Stimulated activated CD8-positive, alpha-beta memory T cell treated with anti-CD3 and anti-CD28 coated beads, Interleukin-12 subunit alpha, Interleukin-12 subunit beta, amount 100 ng/mL, for 24 hours (primary cell): ENCODE results near the gene CLRN2.
"Not testable (repeated sequence)": the region's sequence is repeated elsewhere in the genome, so short reads cannot be mapped to it uniquely, and the experiment has no call there.

Experiments
- DNase-seq: peaks from one replicate; pipeline ENCODE4 v3.0.0-alpha.2; 2020; ENCODE audit errors: extremely low read depth

CLRN2 gene

DNA sequence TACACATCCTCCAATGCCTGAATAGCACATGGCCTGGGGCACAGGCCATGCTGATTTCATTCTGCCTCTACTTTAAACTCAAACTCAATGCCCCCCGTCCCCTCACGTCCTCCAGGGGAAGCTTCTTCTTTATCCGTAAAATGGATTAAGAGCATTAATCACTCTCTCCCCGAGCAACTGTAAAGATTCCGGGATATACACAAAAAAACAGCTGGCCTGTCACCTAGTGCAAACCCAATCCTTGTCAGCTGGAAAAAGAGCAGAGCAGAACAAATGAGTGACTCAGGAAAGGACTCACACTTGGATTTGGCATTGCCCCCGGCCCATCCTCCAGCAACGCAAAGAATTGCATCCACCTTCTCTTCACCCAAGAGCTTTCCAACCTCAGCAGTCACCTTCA, 10.9 kb upstream of the CLRN2 start:
- DNase-seq, result no peak

DNA sequence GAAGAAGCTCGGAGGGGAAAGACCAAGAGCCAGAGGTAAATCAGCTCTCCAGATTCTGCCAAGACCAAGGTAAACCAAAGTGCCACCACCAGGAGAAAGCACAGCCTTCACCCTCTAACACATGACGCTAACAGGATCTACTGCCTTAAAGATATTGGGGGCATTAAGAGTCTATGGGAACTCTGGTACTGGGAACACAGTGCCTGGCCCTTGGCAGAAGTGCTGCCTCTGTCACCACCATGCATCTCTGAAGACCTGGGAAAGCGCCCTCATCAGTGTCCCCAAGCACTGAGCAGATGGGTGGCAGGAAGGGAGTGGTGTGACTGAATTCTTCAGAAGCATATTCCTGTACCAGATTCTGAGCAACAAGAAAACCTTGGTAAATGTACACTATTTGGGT, 4.4 kb upstream of the CLRN2 start:
- DNase-seq, result no peak

DNA sequence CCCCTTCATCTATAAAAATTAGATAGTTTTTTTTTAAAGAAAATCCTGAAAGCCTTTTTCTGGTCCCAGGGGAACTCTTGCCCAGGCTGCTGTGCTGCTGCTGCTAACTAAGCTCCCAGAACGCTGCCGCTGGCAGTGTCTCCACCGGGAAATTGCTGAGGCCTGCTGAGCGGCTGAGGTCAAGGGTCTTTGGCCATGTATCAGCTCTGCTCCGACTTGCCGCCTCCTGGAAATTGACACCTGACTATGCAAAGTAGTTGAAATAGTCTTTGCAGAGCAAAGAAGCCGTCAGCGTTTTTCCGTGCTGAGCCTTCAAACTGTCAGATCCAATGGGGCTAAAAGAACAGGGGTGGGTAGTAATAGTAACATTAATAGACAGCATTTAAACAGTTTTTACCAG, 3.9 kb upstream of the CLRN2 start:
- no peak for DNase-seq

DNA sequence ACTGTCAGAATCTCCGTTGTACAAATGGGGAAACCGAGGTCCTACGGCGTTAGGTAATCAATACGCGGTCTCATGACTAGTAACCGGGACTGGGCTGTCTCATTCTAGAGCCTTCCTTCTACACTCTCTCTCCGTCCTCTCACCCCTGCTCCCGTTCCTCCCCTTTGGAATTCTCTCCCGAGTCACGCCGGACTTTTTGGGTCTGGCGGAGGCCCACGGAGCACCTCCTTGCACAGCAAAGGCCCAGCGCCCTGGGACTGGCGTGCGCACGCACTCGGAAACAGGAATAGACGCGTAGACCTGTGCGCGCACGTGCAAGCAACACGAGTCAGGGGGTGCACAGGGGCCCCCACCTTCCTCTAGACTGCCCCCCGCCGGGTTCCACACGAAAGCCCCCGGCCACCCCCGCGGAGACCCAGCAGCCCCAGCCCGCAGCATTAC, 3.4 kb upstream of the CLRN2 start:
- peak; percentile 23 for DNase-seq

DNA sequence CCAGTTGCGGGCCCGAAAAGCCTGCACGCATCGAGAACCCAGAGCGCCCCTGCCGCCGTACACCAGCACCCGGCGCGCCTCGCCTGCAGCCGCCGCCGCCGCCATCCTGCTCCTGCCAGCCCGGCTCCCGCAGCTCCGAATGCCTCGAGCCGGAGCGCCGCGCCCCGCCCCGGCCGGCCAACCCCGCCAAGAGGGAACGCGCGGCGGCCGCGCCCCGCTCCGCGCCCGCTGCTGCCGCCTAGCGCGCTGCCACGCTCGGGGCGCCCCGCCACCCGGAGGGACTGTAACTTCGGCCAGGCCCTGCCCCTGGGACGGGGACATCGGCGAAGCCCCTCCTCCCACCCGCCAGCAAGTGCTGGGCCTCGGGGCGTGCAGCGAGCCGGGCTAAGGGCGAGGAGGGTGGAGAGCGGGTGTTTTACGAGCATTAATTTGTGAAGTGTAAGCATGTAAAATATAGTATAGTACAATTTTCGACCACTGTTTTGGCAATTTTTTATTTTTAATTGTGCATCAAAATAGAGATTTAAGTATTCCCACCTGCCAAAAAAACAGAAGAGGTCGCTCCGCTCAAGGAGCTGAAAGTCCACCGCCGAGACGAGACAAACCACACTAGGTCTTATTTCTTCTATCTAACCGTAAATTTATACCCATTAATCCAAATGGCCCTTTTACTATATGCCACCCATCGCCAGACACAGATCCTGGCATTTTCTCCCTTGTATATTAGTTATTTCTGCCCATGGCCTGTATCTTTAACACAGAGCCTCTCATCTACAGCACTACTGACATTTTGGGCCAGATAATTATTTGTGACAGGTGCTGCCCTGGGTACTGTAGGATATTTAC, 2.8 kb upstream of the CLRN2 start, which contains the start of gene QDPR:
Gene QDPR (minus strand): TSS at position 141 of the 846 bp plus-strand sequence. CDS start 36 bp downstream, at position 105.
- DNase-seq, result peak; percentile 51

DNA sequence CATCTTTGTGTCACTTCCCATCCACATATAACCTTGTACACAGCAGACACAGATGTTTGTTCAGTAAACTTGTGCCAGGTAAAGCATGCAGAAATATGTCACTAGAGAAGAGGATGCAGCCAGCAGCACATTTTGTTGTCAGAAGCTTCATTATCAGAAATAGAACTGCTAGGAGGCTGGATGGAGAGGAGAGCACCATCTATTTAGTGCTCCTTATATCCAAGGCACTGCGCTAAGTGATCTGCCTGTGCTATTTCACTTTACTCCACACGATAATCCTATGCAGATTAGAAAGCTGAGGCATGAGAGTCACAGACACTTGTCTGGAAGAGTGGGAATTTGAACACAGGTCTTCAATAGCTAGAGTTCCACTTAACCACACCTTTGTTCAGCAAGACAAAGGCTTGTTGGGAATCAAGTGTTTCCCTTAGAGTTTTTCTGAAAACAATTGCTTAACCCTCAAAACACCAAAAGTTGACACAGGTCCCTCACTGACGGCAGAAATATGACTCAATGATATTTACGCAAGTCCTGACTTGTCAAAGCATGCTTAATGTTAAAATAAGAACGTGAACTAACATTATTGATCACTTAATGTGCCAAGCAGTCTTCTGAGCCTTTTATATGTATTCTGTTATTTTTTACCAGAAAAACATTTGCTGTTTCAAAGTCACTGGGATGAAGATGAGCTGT, 1.8 kb upstream of the CLRN2 start:
- no peak for DNase-seq

DNA sequence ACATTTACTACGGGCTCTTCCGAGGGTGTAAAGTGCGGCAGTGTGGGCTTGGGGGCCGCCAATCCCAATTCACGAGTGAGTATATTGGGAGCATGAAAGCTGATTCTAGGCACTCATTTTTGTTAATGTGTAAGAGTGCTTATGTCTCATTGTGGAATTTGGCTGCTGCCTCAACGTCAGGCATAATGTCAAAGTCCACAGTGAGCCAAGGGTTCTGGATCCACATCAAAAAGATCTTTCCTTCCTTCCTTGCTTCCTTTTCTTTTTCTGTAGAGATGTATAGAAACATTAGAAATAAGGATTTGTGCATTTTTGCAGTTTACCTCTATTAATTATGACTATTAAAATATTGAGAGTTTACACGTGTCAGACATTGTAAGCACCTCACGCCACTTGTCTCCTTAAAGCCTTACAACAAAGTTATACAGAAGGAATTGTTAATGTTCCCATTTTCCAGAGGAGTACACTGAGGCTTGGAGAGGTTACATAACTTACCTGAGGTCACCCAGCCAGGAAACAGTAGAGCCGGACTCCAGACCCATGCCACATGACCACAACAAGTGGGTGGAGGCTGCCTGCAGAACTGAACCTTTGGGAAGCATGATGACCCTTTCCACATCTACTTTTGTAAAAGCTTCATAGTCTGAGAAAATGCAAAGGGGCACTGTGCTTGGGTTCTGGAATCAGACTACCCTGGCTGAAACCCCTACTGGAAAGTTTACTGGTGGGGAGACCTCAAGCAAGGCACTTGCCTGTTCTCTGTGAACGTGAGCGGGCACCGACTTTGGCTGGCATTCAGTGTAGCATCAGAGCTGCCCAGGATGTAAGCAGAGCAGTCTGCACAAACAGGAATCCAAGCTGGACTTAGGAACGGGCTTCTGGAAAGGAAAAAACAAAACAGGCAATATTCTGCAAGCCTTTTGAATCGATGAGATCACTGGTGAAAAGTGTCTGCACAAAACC, 761 bp downstream of the CLRN2 start:
- DNase-seq, result no peak

DNA sequence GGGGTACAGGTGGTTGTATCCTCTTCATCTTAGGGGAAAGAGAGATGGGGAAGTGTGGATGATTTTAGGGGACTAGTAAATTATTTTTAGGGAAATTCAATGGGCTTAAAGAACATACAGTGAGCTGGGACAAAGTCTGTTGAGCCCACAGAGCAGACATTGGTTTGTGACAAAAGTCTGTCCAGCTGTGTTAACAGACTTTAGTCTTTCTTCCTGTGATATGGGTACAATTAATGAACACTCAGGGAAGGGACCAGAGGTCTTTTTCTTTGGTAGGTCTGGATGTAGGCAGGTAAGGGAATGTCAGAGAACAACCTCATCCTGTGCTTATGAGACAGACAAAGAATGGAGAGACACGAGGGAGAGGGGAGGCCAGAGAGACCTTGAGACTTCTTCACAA, 2.0 kb downstream of the CLRN2 start:
- DNase-seq, result no peak

DNA sequence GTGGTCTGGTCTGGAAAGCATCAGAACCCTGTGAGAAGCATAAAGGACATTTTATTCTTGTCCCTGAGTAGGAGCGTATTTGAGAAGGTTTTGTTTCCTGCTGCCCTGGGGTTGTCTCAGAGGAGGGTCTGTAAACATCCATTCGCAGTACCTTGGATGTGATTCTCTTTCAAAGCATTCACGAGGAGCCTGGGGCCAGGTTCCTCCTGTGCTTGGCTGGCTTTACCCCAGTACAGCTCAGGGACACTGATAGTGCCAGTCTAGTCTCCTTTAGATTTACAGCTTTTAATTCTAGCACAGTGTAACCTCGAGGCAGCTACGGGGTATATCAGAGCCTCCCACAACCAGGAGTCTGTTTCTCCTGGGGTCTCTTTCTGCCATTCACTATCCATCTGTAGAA, 2.7 kb downstream of the CLRN2 start:
- no peak for DNase-seq

DNA sequence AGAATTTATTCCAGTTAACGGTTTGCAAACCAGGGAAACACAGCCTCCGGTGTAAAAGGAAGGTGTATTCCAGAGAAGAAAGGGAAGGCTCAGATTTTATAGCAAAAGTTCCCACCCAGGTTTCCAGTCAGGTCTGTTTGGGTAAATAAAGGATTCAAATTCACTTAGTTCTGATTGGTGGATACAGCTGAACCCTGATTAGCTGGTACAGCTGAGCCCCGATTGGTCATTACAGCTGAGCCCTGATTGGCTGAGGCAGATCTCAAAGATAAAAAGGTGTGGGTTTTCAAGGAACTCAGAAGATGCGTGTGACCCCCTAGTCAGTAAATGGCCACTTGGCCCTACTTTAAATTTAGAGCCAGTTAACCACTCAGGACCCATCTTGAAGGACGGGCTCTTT, 6.6 kb downstream of the CLRN2 start:
- no peak for DNase-seq

DNA sequence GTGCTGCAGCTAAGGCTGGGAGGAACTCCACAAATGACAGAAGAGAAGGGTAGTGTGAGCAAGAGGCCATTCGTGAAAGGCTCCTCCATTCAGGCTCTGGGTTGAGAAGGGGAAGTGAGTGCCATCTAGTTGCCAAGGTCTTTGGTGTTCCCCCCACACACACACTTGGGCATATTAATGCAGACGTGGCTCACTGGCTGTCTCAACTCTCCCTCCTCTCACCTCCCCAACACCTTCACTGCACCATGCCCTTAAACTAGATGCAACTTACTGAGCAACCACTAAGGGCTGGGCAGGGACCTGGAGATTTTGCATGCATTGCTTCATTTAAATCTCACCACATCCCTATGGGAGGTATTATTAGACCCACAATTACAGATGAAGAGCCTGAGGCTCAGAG, 8.7 kb downstream of the CLRN2 start:
- DNase-seq, result no peak

DNA sequence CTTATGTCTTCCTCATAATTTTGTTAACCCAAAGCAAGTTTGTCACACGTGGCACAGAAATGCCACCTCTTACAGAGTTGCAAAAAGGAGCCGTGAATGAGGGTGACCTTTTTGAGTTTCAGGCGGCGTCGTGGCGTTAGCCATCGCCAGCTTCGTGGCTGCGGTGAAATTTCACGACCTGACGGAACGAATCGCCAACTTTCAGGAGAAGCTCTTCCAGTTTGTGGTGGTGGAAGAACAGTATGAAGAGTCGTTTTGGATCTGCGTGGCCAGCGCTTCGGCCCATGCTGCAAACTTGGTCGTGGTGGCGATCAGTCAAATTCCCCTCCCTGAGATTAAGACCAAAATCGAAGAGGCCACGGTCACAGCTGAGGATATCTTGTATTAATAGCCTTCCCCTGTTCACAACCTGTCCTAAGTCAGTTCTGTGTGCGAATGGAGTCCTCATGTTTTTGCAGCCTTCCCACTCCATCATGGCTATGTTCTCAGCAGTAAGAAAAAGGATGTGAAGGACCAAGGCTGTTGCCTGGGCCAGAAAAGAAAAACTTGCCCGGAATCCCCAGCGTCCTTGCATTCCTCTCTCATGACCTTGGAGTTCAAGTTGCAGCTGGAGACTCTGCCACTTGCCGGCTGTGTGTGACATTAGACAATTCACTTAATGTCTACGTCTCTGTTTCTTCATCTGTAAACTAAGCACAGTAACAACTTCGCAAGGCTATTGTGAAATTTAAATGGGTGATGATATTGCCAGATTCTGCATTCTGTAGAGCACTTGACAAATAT, 11.9 kb downstream of the CLRN2 start:
- no peak for DNase-seq

DNA sequence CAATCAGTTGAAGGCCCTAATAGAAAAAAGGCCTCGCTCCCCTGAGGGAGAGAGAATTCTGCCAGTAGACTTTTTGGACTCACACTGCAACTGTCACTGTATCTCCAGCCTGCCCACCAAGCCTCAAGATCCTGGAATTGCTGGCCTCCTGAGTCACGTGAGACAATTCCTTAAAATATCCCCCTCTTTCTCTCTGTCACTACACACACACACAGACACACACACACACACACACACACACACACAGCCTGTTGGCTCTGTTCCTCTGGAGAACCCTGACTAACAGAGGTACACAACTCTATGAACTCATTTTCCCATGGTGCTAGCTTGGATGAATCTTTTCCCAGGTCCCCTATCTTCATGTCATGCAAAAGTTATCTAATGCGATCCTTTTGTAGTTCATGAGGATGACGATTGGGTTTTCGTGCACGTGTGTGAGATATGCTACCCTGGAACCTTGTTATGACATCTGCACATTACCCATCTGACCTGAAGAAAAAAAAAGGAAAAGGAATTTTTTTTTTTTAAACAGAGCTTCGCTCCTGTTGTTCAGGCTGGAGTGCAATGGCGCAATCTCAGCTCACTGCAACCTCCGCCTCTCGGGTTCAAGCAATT, 13.7 kb downstream of the CLRN2 start:
- DNase-seq, result no peak

DNA sequence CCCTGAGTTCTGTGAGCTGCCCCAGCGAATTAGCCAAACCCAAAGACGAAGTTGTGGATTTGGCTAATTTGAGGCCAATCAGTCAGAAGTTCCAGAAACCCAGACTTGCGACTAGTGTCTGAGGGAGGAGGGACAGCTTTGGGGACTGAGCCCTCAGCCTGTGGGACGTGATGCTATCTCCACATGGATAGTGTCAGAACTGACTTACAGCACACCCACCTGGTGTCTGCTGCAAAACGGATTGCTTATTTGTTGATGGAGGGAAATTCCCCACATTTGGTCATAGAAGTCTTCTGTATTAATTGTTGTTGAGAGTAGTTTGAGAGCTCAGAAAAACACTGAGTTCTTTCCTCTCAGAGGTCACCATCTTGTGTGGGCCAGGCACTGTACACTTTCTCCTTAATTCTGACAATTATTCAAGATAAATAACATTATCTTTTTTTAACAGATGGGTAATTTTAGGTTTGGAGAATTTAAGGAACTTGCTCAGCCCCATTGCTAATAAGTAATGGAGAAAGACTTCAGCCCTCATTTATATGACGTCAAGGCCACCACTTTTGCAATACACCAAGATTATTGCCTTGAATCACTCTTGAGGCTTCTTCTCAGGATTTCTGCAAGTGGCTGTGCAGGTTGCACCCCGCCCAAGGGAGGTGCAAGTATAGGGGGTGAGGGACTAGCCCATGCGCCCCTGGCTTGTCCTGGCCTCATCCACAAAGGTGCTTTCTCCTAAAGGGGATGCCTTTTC, 16.7 kb downstream of the CLRN2 start:
- no peak for DNase-seq

DNA sequence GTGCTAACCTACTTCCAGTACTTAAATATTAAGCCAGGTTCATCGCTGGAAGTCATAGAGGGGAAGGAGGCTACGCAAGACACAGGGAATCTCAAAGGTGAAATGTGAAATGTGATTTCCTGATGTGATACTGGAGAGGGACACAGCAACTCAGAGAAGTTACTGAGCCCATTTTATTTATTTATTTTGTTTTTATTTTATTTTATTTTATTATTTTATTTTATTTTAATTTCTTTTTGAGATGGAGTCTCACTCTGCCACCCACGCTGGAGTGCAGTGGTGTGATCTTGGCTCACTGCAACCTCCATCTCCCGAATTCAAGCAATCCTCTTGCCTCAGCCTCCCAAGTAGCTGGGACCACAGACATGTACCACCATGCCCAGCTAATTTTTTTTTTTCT, 19.7 kb downstream of the CLRN2 start:
- DNase-seq, result no peak

DNA sequence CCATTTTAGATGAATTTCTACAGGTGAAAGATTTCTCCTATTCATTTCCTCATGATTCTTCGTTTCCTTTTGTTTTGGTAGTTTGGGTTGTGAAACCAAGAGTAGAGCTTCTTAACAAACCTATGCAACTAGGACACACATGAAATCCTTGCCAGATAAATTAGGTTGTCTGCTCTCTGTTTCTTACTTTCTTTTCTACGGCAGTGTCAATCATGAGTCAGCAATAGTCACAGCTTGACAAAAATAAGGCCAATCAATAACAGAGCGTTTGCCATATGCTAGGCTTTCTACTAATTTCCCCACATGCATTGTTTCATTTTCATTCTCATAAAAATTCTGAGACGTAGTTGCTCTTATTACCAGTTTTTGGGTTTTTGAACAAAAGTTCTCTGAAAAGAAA, 20.3 kb downstream of the CLRN2 start:
- no peak for DNase-seq

DNA sequence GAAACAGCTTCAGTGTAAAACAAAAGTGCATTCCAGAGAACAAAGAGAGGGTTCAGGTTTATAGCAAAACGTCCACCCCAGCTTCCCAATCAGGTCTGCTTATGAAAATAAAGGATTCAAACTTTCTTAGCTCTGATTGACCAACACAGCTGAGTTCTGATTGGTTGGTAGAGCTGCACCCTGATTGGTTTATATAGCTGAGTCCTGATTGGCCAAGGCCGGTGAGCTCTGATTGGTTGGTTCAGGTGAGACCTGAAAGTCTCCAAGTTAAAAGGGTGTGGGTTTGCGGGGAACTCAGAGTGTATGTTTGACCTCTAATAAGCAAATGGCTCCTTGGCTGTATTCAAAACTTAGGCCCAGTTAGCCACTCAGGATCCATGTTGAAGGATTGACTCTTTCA, 20.9 kb downstream of the CLRN2 start:
- no peak for DNase-seq

DNA sequence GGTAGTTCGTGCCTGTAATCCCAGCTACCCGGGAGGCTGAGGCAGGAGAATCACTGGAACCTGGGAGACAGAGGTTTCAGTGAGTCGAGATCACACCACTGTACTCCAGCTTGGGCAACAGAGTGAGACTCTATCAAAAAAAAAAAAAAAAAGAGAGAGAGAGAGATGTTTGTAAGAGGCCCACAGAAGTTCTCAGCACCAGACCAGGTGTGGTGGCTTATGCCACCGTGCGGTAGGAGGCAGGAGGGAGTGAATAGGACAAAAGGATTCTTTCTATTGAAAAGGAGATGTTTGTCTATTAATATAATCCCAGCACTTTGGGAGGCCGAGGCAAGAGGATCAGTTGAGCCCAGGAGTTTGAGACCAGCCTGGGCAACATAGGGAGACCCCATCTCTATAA, 22.1 kb downstream of the CLRN2 start:
- not testable (repeated sequence) for DNase-seq

DNA sequence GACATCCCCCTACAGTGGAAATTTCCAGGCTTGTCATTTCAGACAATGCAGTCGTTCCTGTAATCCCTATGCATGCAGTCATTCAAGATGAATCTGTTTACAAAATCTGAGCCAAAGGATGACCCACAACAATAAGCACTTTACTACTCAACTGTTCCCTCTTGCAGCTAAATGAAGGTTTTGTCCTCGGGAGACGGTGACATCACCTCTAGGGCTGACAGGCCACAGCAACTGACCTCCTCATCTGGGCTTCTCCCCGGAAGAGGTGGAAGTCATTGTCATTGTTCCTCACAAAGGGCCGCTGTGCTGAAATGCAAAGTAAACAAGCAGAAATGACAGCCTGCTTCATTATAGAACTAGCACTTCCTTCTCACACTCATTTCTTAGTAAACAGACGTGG, 29.2 kb downstream of the CLRN2 start:
- no peak for DNase-seq

DNA sequence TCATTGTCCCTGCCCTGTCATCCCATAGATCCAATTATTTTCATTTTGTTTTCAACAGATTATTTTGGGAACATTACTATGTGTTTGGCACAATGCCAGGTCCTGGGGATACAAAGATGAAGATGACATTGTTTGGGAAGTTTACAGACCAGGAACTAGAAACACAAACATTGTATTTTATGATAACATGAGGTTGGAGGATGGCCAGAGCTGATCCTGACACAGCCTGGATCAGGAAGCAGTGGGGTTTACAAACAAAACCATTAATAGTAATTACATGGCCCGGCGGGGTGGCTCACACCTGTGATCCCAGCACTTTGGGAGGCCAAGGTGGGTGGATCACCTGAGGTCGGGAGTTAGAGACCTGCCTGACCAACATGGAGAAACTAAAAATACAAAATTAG, 29.9 kb downstream of the CLRN2 start:
- DNase-seq, result no peak
